ENCODE data around the gene PRPF31. TPM values are rescaled to one million over a fixed set of nuclear protein-coding genes. Genes with fewer than 3 reads are reported as not detected.

PRPF31 gene
- polyA plus RNA-seq, 1 of the 3 experiments (the other 2 are of a cell fraction), result 81.0 TPM

- Histone ChIP-seq H3K79me2 (ENCODE audit: insufficient read depth) (peaks cover 53% of the 10 kb centered on the region), H3K4me3 (ENCODE audit: low read depth in 2 of 2, low read length in 1 of 2) (peak within 1 kb of the TSS; percentile 76 to 86), H3K9me2 (no peaks in the 10 kb centered on the region), H3K27me3 (ENCODE audit: insufficient read depth) (no peaks in the 10 kb centered on the region), H3K9me3 (no peaks in the 10 kb centered on the region), H3K9ac (peak within 1 kb of the TSS; percentile 98), H3K4me2 (peak within 1 kb of the TSS; percentile 99), H4K20me1 (ENCODE audit: insufficient read depth) (peaks cover 45% of the 10 kb centered on the region), H3K27ac (ENCODE audit: low read depth in 2 of 2, low read length in 1 of 2) (peak within 1 kb of the TSS; percentile 62 to 88), H3F3A (replicated peaks; ENCODE audit: insufficient read depth) (no peaks in the 10 kb centered on the region), H2AFZ (ENCODE audit: low read depth) (peak within 1 kb of the TSS; percentile 87), H3K4me1 (ENCODE audit: control insufficient read depth in 1 of 2, insufficient read depth in 2 of 2, low read depth in 1 of 2, low read length in 1 of 2) (peaks cover 0 to 24% of the 10 kb centered on the region in 2 experiments; a peak in 1 of 4 replicates), H3K36me3 (replicated peaks in 1 of 2; ENCODE audit: control insufficient read depth in 1 of 2, insufficient read depth in 2 of 2, low read length in 1 of 2) (peaks cover 8 to 33% of the 10 kb centered on the region in 2 experiments)
- CTCF ChIA-PET, result interaction anchor here (1.1 to 1.5 kb wide), 4 partner anchors 20 to 30 kb away, joined by 3 to 5 read pairs (median 4); partner anchors contain the start of gene LENG1
- POLR2A ChIA-PET, result interaction anchor here (1.0 to 3.0 kb wide), 6 partner anchors 10 to 617 kb away, joined by 3 to 30 read pairs (median 4); partner anchors contain the start of genes LENG1, PRPF31, TFPT and TSEN34
- 3% methylated on average over 11 of the region's 103 CpGs for WGBS (ENCODE audit: low lambda C conversion rate)
- peak; percentile 75 for DNase-seq
- TF ChIP-seq TEAD4 (IDR thresholded peaks at IDR 0.05; ENCODE audit: borderline replicate concordance, insufficient read depth), result no peak
- TF ChIP-seq FOXM1 (IDR thresholded peaks at IDR 0.05; ENCODE audit: low read depth), result no peak
- no peak for TF ChIP-seq TCF12 (IDR thresholded peaks at IDR 0.05)
- no peak for TF ChIP-seq MEF2A (IDR thresholded peaks at IDR 0.05; ENCODE audit: borderline replicate concordance, low read depth)
- TF ChIP-seq FOXJ3 (CRISPR knock-in tag; IDR thresholded peaks at IDR 0.05), result no peak
- TF ChIP-seq POLR2AphosphoS5 (IDR thresholded peaks at IDR 0.05; ENCODE audit: low read depth, low read length), result peak; percentile 78
- TF ChIP-seq ELF1 (IDR thresholded peaks at IDR 0.05), result no peak
- TF ChIP-seq TAF1 (IDR thresholded peaks at IDR 0.05; ENCODE audit: borderline replicate concordance, low read depth, low read length), result peak; percentile 60; the same call in 1 of the 2 replicates
- no peak for TF ChIP-seq EZH2phosphoT487 (IDR thresholded peaks at IDR 0.05; ENCODE audit: borderline replicate concordance, low read depth)
- TF ChIP-seq RAD21 (IDR thresholded peaks at IDR 0.05; ENCODE audit: low read length), result no peak
- no peak for TF ChIP-seq RCOR1 (IDR thresholded peaks at IDR 0.05; ENCODE audit: low read length)
- TF ChIP-seq FOSL2 (IDR thresholded peaks at IDR 0.05; ENCODE audit: borderline replicate concordance, low read depth), result no peak
- TF ChIP-seq, protein P1, sequence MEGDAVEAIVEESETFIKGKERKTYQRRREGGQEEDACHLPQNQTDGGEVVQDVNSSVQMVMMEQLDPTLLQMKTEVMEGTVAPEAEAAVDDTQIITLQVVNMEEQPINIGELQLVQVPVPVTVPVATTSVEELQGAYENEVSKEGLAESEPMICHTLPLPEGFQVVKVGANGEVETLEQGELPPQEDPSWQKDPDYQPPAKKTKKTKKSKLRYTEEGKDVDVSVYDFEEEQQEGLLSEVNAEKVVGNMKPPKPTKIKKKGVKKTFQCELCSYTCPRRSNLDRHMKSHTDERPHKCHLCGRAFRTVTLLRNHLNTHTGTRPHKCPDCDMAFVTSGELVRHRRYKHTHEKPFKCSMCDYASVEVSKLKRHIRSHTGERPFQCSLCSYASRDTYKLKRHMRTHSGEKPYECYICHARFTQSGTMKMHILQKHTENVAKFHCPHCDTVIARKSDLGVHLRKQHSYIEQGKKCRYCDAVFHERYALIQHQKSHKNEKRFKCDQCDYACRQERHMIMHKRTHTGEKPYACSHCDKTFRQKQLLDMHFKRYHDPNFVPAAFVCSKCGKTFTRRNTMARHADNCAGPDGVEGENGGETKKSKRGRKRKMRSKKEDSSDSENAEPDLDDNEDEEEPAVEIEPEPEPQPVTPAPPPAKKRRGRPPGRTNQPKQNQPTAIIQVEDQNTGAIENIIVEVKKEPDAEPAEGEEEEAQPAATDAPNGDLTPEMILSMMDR (IDR thresholded peaks at IDR 0.05), result peak; percentile 7; the same call in 1 of the 2 replicates
- TF ChIP-seq RXRA (IDR thresholded peaks at IDR 0.05; ENCODE audit: borderline replicate concordance, low read depth), result no peak
- TF ChIP-seq RFX5 (IDR thresholded peaks at IDR 0.05; ENCODE audit: low read length), result no peak
- peak; percentile 93 for TF ChIP-seq YY1 (IDR thresholded peaks at IDR 0.05; ENCODE audit: low read depth)
- TF ChIP-seq, protein P2, sequence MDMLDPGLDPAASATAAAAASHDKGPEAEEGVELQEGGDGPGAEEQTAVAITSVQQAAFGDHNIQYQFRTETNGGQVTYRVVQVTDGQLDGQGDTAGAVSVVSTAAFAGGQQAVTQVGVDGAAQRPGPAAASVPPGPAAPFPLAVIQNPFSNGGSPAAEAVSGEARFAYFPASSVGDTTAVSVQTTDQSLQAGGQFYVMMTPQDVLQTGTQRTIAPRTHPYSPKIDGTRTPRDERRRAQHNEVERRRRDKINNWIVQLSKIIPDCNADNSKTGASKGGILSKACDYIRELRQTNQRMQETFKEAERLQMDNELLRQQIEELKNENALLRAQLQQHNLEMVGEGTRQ (IDR thresholded peaks at IDR 0.05; ENCODE audit: borderline replicate concordance, low read depth, low read length), result no peak
- TF ChIP-seq SMC3 (IDR thresholded peaks at IDR 0.05; ENCODE audit: low read depth, low read length), result no peak
- TF ChIP-seq SIN3A (IDR thresholded peaks at IDR 0.05; ENCODE audit: borderline replicate concordance, low read depth, low read length), result no peak
- TF ChIP-seq PBX3 (IDR thresholded peaks at IDR 0.05), result no peak
- no peak for TF ChIP-seq GATA2 (CRISPR knock-in tag; IDR thresholded peaks at IDR 0.05)
- TF ChIP-seq NFIC (IDR thresholded peaks at IDR 0.05; ENCODE audit: borderline replicate concordance), result no peak
- no peak for TF ChIP-seq CHD2 (IDR thresholded peaks at IDR 0.05; ENCODE audit: low read length, partially characterized antibody)
- TF ChIP-seq USF1 (IDR thresholded peaks at IDR 0.05; ENCODE audit: borderline replicate concordance, low read depth), result no peak
- no peak for TF ChIP-seq MXI1 (IDR thresholded peaks at IDR 0.05; ENCODE audit: low read depth, low read length)
- TF ChIP-seq, protein P3, sequence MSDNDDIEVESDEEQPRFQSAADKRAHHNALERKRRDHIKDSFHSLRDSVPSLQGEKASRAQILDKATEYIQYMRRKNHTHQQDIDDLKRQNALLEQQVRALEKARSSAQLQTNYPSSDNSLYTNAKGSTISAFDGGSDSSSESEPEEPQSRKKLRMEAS (IDR thresholded peaks at IDR 0.05; ENCODE audit: low read depth), result peak; percentile 33; the same call in 1 of the 2 replicates
- TF ChIP-seq NRF1 (IDR thresholded peaks at IDR 0.05; ENCODE audit: low read depth, low read length), result no peak
- TF ChIP-seq GABPA (IDR thresholded peaks at IDR 0.05; ENCODE audit: low read depth), result no peak
Observed at GRCh38 chr19:54137699-54138488, 22.3 kb downstream of the PRPF31 start, which contains the start of gene CNOT3. CNOT3 (plus strand) TSS chr19:54137762; CDS start chr19:54142979, 5,217 bp downstream.
